SK-N-SH (cell line): ENCODE measurements around the gene SESTD1. TPM values are rescaled to one million over a fixed set of nuclear protein-coding genes. Genes with fewer than 3 reads are reported as not detected.
"Not testable (repeated sequence)": the region's sequence is repeated elsewhere in the genome, so short reads cannot be mapped to it uniquely, and the experiment has no call there.

Experiments
- CTCF ChIA-PET: fragments of 300-600, 350-600 bp; formaldehyde crosslinking; extraction: SDS; loops from one replicate; lab custom pipeline; 2021; lab: Yijun Ruan, JAX
- POLR2A ChIA-PET: fragments of 350-600 bp; sonication (Branson Sonifier 250); formaldehyde crosslinking; extraction: SDS; loops from one replicate; lab custom pipeline; 2020; ENCODE audit warnings: antibody characterized with exemption, inconsistent platforms; lab: Yijun Ruan, JAX
- DNase-seq: peaks from one replicate; pipeline ENCODE4 v3.0.0; 2012
- H2AFZ ChIP-seq: fragments of 200-600 bp; sonication (generic); 2 replicates; pipeline ENCODE4 v1.8.1; 2016; ENCODE audit warnings: antibody characterized with exemption, mild to moderate bottlenecking, low read depth
- H3F3A ChIP-seq: fragments of 200-600 bp; sonication (generic); replicated peaks from 2 replicates; pipeline ENCODE3; 2016; ENCODE audit warnings: antibody characterized with exemption, mild to moderate bottlenecking; ENCODE audit not compliant: insufficient read depth
- H3K27ac ChIP-seq, 2 experiments: fragments of 200-500 bp in 1 of 2; fragments of 200-600 bp in 1 of 2; sonication (Bioruptor generic) in 1 of 2; sonication (generic), shearing (Covaris generic) in 1 of 2; 2 replicates each; pipeline versions ENCODE4 v1.5.1 to v1.6.1; 2014 to 2016; ENCODE audit warnings: low read depth in 2 of 2, inconsistent platforms in 1 of 2, low read length in 1 of 2, mild to moderate bottlenecking in 1 of 2, mixed read lengths in 1 of 2
- H3K27me3 ChIP-seq: fragments of 200-600 bp; sonication (generic), shearing (Covaris generic); 2 replicates; pipeline ENCODE4 v1.6.1; 2016; ENCODE audit warnings: mixed run types; ENCODE audit not compliant: insufficient read depth
- H3K36me3 ChIP-seq, 2 experiments: fragments of 200-500 bp in 1 of 2; fragments of 200-600 bp in 1 of 2; sonication (Bioruptor generic) in 1 of 2; sonication (generic) in 1 of 2; replicated peaks in 1 of 2; 2 replicates each; pipeline versions ENCODE3 to v1.5.1; 2014 to 2016; ENCODE audit warnings: low read length in 1 of 2, mild to moderate bottlenecking in 1 of 2; ENCODE audit not compliant: insufficient read depth in 2 of 2, control insufficient read depth in 1 of 2
- H3K4me1 ChIP-seq, 2 experiments: fragments of 200-500 bp in 1 of 2; fragments of 200-600 bp in 1 of 2; sonication (Bioruptor generic) in 1 of 2; sonication (generic), shearing (Covaris generic) in 1 of 2; 2 replicates each; pipeline versions ENCODE4 v1.5.1 to v1.6.1; 2014 to 2016; ENCODE audit warnings: low read depth in 1 of 2, low read length in 1 of 2, mixed run types in 1 of 2; ENCODE audit not compliant: insufficient read depth in 2 of 2, control insufficient read depth in 1 of 2
- H3K4me2 ChIP-seq: fragments of 200-600 bp; sonication (generic), shearing (Covaris generic); 2 replicates; pipeline ENCODE4 v1.6.1; 2017; ENCODE audit warnings: mixed run types
- H3K4me3 ChIP-seq, 2 experiments: fragments of 200-500 bp in 1 of 2; fragments of 200-600 bp in 1 of 2; sonication (Bioruptor generic) in 1 of 2; sonication (generic), shearing (Covaris generic) in 1 of 2; 2 replicates each; pipeline versions ENCODE4 v1.5.1 to v1.8.1; 2014 to 2016; ENCODE audit warnings: low read depth in 2 of 2, inconsistent platforms in 1 of 2, low read length in 1 of 2, mild to moderate bottlenecking in 1 of 2, mixed read lengths in 1 of 2, moderate library complexity in 1 of 2
- H3K79me2 ChIP-seq: fragments of 200-600 bp; sonication (generic); 2 replicates; pipeline ENCODE4 v1.8.1; 2017; ENCODE audit warnings: mild to moderate bottlenecking; ENCODE audit not compliant: insufficient read depth
- H3K9ac ChIP-seq: fragments of 200-600 bp; sonication (generic); 2 replicates; pipeline ENCODE4 v1.6.1; 2017; ENCODE audit warnings: mixed run types
- H3K9me2 ChIP-seq: fragments of 200-600 bp; sonication (generic); 2 replicates; pipeline ENCODE4 v1.6.1; 2017; ENCODE audit warnings: mixed run types
- H3K9me3 ChIP-seq: fragments of 200-600 bp; sonication (generic); 2 replicates; pipeline ENCODE4 v1.6.1; 2017; ENCODE audit warnings: mixed run types, mild to moderate bottlenecking, moderate library complexity
- H4K20me1 ChIP-seq: fragments of 200-600 bp; sonication (generic); 2 replicates; pipeline ENCODE4 v1.6.1; 2017; ENCODE audit warnings: mild to moderate bottlenecking, mixed run types; ENCODE audit not compliant: insufficient read depth
- CTCF ChIP-seq: fragments of 200-600 bp; sonication (generic); IDR thresholded peaks from 2 replicates; pipeline ENCODE4 v1.6.1; 2017; ENCODE audit warnings: antibody characterized with exemption, mild to moderate bottlenecking, moderate library complexity
- ELF1 ChIP-seq: IDR thresholded peaks from 2 replicates; pipeline ENCODE4 v1.4.0; 2012
- EZH2phosphoT487 ChIP-seq: fragments of 200-600 bp; sonication (generic); IDR thresholded peaks from 2 replicates; pipeline ENCODE4 v1.6.1; 2017; ENCODE audit warnings: low read depth, mixed run types, mild to moderate bottlenecking, antibody characterized with exemption, moderate library complexity, borderline replicate concordance
- GABPA ChIP-seq: IDR thresholded peaks from 2 replicates; pipeline ENCODE4 v1.4.0; 2012; ENCODE audit warnings: low read depth, mild to moderate bottlenecking
- MAX ChIP-seq: IDR thresholded peaks from 2 replicates; pipeline ENCODE4 v1.4.0; 2012; ENCODE audit warnings: low read depth
- NRF1 ChIP-seq: IDR thresholded peaks from 2 replicates; pipeline ENCODE4 v1.6.1; 2012; ENCODE audit warnings: low read depth, mild to moderate bottlenecking, low read length
- RCOR1 ChIP-seq: fragments of 150-350 bp; IDR thresholded peaks from 2 replicates; pipeline ENCODE4 v1.6.1; 2017; ENCODE audit warnings: antibody characterized with exemption, low read length
- RXRA ChIP-seq: IDR thresholded peaks from 2 replicates; pipeline ENCODE4 v1.4.0; 2012; ENCODE audit warnings: low read depth, mild to moderate bottlenecking, borderline replicate concordance
- TEAD4 ChIP-seq: IDR thresholded peaks from 2 replicates; pipeline ENCODE4 v1.4.0; 2012; ENCODE audit warnings: mild to moderate bottlenecking, borderline replicate concordance; ENCODE audit not compliant: insufficient read depth
- USF1 ChIP-seq: IDR thresholded peaks from 2 replicates; pipeline ENCODE4 v1.4.0; 2012; ENCODE audit warnings: low read depth, borderline replicate concordance
- ZBTB33 ChIP-seq: IDR thresholded peaks from 2 replicates; pipeline ENCODE4 v1.4.0; 2012; ENCODE audit warnings: low read depth, borderline replicate concordance
- WGBS: methylation state at CpG from one replicate; pipeline ENCODE4 v1.1.6; 2017; ENCODE audit warnings: low lambda C conversion rate; 5-methylcytosine and 5-hydroxymethylcytosine counted together
- polyA plus RNA-seq, 3 experiments: library from polyadenylated mRNA; depleted of rRNA; stranded (reverse); fragments of >200 nt; gene quantifications; 2 replicates each; pipeline ENCODE4 v1.2.3, GENCODE V29; 2012

The SESTD1 gene
- polyA plus RNA-seq, 1 of the 3 experiments (the other 2 are of a cell fraction) = 4.6 TPM

- H4K20me1 ChIP-seq = no peaks in the 10 kb centered on the region
- TF ChIP-seq RCOR1 = no peak
- TF ChIP-seq NRF1 = no peak
- no peak overlapping the region for H3K27ac ChIP-seq
- H3K9ac ChIP-seq = no peak overlapping the region
- H2AFZ ChIP-seq = no peak overlapping the region
- H3F3A ChIP-seq = no peaks in the 10 kb centered on the region
- 79% methylated on average over 3 of the region's 3 CpGs for WGBS
- no peak overlapping the region for H3K4me3 ChIP-seq
- H3K9me2 ChIP-seq = no peaks in the 10 kb centered on the region
- no peak for DNase-seq
- H3K4me2 ChIP-seq = no peak overlapping the region
- CTCF ChIA-PET = no interaction called here
- H3K27me3 ChIP-seq = no peaks in the 10 kb centered on the region
- H3K79me2 ChIP-seq = no peaks in the 10 kb centered on the region
- no peaks in the 10 kb centered on the region for H3K4me1 ChIP-seq
- no peaks in the 10 kb centered on the region for H3K9me3 ChIP-seq
- H3K36me3 ChIP-seq = no peaks in the 10 kb centered on the region
- POLR2A ChIA-PET = no interaction called here
Measured at GRCh38 chr2:179096090-179096489, 168.5 kb downstream of the SESTD1 start.

GRCh38 chr2:179092912-179093311 lies 171.7 kb downstream of the SESTD1 start:
- H3K9me2 ChIP-seq, H3K27me3 ChIP-seq, H3K9ac ChIP-seq, H3K27ac ChIP-seq, H2AFZ ChIP-seq, DNase-seq, H3F3A ChIP-seq, H3K4me1 ChIP-seq, POLR2A ChIA-PET, H4K20me1 ChIP-seq, H3K4me3 ChIP-seq, H3K4me2 ChIP-seq, H3K79me2 ChIP-seq, H3K36me3 ChIP-seq, H3K9me3 ChIP-seq: not testable (repeated sequence)
- 29% methylated on average over 1 of the region's 4 CpGs for WGBS
- CTCF ChIA-PET = interaction anchor here (0.7 kb wide), 1 partner anchor 13 kb away, joined by 3 read pairs; no protein-coding TSS in a partner anchor

GRCh38 chr2:179082697-179083096 lies 181.9 kb downstream of the SESTD1 start:
- no peaks in the 10 kb centered on the region for H3K27me3 ChIP-seq
- no peak for TF ChIP-seq ELF1
- TF ChIP-seq ZBTB33 = no peak
- TF ChIP-seq RXRA = no peak
- no peak for TF ChIP-seq MAX
- no peak for TF ChIP-seq TEAD4
- TF ChIP-seq CTCF = no peak
- no peak for TF ChIP-seq EZH2phosphoT487
- TF ChIP-seq RCOR1 = no peak
- TF ChIP-seq USF1 = no peak
- TF ChIP-seq GABPA = no peak
- TF ChIP-seq, all 33 proteins: peak for 0
- no peaks in the 10 kb centered on the region for H3K79me2 ChIP-seq
- ChIA-PET POLR2A (no interaction called here), CTCF (no interaction called here)
- no peak overlapping the region for H3K9ac ChIP-seq
- no peak for DNase-seq
- H3F3A ChIP-seq = no peaks in the 10 kb centered on the region
- no peak overlapping the region for H3K4me3 ChIP-seq
- H3K27ac ChIP-seq = no peak overlapping the region
- no peaks in the 10 kb centered on the region for H4K20me1 ChIP-seq
- H2AFZ ChIP-seq = no peak overlapping the region
- WGBS = 31% methylated on average over 2 of the region's 2 CpGs
- H3K36me3 ChIP-seq = no peaks in the 10 kb centered on the region
- no peaks in the 10 kb centered on the region for H3K4me1 ChIP-seq
- no peaks in the 10 kb centered on the region for H3K9me3 ChIP-seq
- H3K4me2 ChIP-seq = no peak overlapping the region
- H3K9me2 ChIP-seq = no peaks in the 10 kb centered on the region
